Measurements from ENCODE around the gene COPS4. TPM values are rescaled to one million over a fixed set of nuclear protein-coding genes. Genes with fewer than 3 reads are reported as not detected.
A peak's percentile ranks its signal among the peaks of the same experiment; 100 is the strongest.

Gene COPS4
- total and polyA plus RNA-seq, 10 of the 15 experiments (the other 5 are each of a cell fraction or from before 2014, with no cell fraction given): 34.2 to 159 (median 66.7) TPM

GRCh38 chr4:83115000-83115399 lies 80.0 kb downstream of the COPS4 start:
- TF ChIP-seq MXI1 (IDR thresholded peaks at IDR 0.05; ENCODE audit: low read depth, low read length) (no peak), ZBTB33 (IDR thresholded peaks at IDR 0.05) (0 out of 2 replicates have a peak, but pooled peaks have one; percentile 39), ZNF384 (IDR thresholded peaks at IDR 0.05; ENCODE audit: borderline replicate concordance, low read depth, low read length) (no peak), BRCA1 (IDR thresholded peaks at IDR 0.05; ENCODE audit: low read depth, low read length) (no peak), MEF2B (IDR thresholded peaks at IDR 0.05; ENCODE audit: partially characterized antibody, poor library complexity, severe bottlenecking) (peak; percentile 9), TCF3 (IDR thresholded peaks at IDR 0.05; ENCODE audit: borderline replicate concordance, insufficient read depth, low read depth, low read length) (no peak), SREBF1 (IDR thresholded peaks at IDR 0.05; ENCODE audit: low read length) (no peak), KLF5 (IDR thresholded peaks at IDR 0.05; ENCODE audit: partially characterized antibody) (no peak), SMAD5 (IDR thresholded peaks at IDR 0.05; ENCODE audit: low read depth) (no peak), HDGF (IDR thresholded peaks at IDR 0.05) (0 out of 2 replicates have a peak, but pooled peaks have one; percentile 35), HDAC6 (IDR thresholded peaks at IDR 0.05; ENCODE audit: unreplicated experiment) (no peak)
- TF ChIP-seq, protein P1, sequence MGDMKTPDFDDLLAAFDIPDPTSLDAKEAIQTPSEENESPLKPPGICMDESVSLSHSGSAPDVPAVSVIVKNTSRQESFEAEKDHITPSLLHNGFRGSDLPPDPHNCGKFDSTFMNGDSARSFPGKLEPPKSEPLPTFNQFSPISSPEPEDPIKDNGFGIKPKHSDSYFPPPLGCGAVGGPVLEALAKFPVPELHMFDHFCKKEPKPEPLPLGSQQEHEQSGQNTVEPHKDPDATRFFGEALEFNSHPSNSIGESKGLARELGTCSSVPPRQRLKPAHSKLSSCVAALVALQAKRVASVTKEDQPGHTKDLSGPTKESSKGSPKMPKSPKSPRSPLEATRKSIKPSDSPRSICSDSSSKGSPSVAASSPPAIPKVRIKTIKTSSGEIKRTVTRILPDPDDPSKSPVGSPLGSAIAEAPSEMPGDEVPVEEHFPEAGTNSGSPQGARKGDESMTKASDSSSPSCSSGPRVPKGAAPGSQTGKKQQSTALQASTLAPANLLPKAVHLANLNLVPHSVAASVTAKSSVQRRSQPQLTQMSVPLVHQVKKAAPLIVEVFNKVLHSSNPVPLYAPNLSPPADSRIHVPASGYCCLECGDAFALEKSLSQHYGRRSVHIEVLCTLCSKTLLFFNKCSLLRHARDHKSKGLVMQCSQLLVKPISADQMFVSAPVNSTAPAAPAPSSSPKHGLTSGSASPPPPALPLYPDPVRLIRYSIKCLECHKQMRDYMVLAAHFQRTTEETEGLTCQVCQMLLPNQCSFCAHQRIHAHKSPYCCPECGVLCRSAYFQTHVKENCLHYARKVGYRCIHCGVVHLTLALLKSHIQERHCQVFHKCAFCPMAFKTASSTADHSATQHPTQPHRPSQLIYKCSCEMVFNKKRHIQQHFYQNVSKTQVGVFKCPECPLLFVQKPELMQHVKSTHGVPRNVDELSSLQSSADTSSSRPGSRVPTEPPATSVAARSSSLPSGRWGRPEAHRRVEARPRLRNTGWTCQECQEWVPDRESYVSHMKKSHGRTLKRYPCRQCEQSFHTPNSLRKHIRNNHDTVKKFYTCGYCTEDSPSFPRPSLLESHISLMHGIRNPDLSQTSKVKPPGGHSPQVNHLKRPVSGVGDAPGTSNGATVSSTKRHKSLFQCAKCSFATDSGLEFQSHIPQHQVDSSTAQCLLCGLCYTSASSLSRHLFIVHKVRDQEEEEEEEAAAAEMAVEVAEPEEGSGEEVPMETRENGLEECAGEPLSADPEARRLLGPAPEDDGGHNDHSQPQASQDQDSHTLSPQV (IDR thresholded peaks at IDR 0.05): peak; percentile 79; the same call in 1 of the 2 replicates
- ChIA-PET SMC1A (ENCODE audit: uncharacterized antibody, unreplicated experiment) (interaction anchor here (0.6 to 9.7 kb wide), 23 partner anchors 10 to 1203 kb away, joined by 3 to 183 read pairs (median 5); no protein-coding TSS in a partner anchor), POLR2A (interaction anchor here (0.6 to 8.0 kb wide), 4 partner anchors 31 to 126 kb away, joined by 3 to 77 read pairs (median 10); no protein-coding TSS in a partner anchor), CTCF (interaction anchor here (0.7 to 6.4 kb wide), 10 partner anchors 9 to 166 kb away, joined by 3 to 43 read pairs (median 4); no protein-coding TSS in a partner anchor), RAD21 (ENCODE audit: unreplicated experiment) (interaction anchor here (0.6 to 7.0 kb wide), 16 partner anchors 10 to 166 kb away, joined by 3 to 127 read pairs (median 5); no protein-coding TSS in a partner anchor)
- no peaks in the 10 kb centered on the region; a peak in 1 of 4 replicates for H3K36me3 ChIP-seq (ENCODE audit: control insufficient read depth in 2 of 2, insufficient read depth in 2 of 2, low read length in 1 of 2)
- no peaks in the 10 kb centered on the region for H3K27me3 ChIP-seq (replicated peaks in 1 of 2; ENCODE audit: control insufficient read depth in 2 of 2, insufficient read depth in 2 of 2, low read length in 1 of 2)
- intact Hi-C loops (cut with micrococcal nuclease; ENCODE audit: unreplicated experiment) (loop anchor here (5.0 kb wide), 1 partner anchor 223 kb away; the partner anchor contains the start of gene SEC31A), in situ Hi-C loops (cut with MboI) (loop anchor here (5.0 kb wide), 1 partner anchor 102 kb away; no protein-coding TSS in a partner anchor)
- peak overlapping the region; percentile 97 for H3K9ac ChIP-seq (ENCODE audit: control insufficient read depth, insufficient read depth, low read length)
- no peaks in the 10 kb centered on the region for H4K20me1 ChIP-seq (ENCODE audit: control insufficient read depth, insufficient read depth)
- H3K4me1 ChIP-seq (ENCODE audit: control insufficient read depth, insufficient read depth, low read length): peaks cover 8% of the 10 kb centered on the region; the same call in 1 of the 2 replicates
- ATAC-seq (no peak), FAIRE-seq (no peak), DNase-seq (ENCODE audit: low read depth, low spot score) (no peak)
- peaks cover 55% of the 10 kb centered on the region for H3K79me2 ChIP-seq (ENCODE audit: control insufficient read depth, insufficient read depth, low read length)
- no peaks in the 10 kb centered on the region for H3K9me3 ChIP-seq (replicated peaks; ENCODE audit: control insufficient read depth, insufficient read depth, low read length)
- peak overlapping the region; percentile 29; the same call in 1 of the 2 replicates for H3K4me3 ChIP-seq
- BruUV-seq (replicated peaks): no TSS peak
- H2AFZ ChIP-seq (ENCODE audit: control insufficient read depth, low read depth, low read length): peak overlapping the region; percentile 21; the same call in 1 of the 2 replicates
- peak overlapping the region; percentile 68 for H3K4me2 ChIP-seq (ENCODE audit: control insufficient read depth, insufficient read depth)
- H3K27ac ChIP-seq (ENCODE audit: control insufficient read depth, insufficient read depth): peak overlapping the region; percentile 99

Data from GM12878 (cell line).